Measurements from ENCODE around the gene RASA3. TPM values are rescaled to one million over a fixed set of nuclear protein-coding genes. Genes with fewer than 3 reads are reported as not detected.

The RASA3 gene
- polyA plus RNA-seq, 3 donors, result 9.0 to 32.6 (median 16.6) TPM

DNA sequence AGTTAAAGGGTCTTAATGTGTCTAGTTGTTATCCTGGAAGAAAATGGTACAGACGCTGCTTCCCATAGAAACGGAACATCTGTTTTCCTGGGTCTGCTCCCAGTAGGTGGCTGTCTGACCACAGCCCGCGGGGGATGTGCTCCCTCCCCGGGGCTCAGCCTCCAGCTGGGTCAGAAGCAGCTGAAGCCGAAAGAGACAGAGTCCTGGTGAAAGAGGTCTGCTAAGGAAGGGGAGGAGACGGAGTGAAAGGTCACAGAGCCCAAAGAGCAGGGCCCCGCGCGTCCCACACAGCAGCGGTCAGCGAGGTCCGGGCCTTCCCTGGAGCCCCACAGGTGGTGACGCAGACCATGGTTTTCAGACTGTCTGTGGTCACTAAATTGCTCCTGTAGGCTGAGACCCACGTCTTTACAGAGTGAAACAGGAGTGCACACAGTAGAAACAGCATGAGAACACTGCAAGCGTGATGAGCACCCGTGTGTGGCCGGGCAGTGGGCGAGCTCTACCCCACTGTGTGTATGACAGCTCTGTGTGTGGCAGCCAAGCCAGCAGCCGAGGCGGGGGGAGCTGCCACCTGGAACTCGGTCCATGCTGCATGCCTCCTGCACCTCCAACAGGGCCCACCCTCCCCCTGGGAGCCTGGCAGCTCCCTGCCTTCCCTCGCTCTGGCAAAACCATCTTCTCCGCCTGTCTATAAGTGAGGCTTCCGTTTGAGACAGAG is 106.5 kb downstream of the RASA3 start:
- Mint-ChIP-seq H3K4me3 (no peak overlapping the region), H3K27me3 (ENCODE audit: low read depth in 3 of 3) (no peaks in the 10 kb centered on the region), H3K9me3 (peaks cover 0 to 2% (median under 1%) of the 10 kb centered on the region in 7 donors), H3K4me1 (peaks cover 8% of the 10 kb centered on the region), H3K27ac (peak overlapping the region in 2 of 7 donors; percentile 37 to 50), H3K36me3 (peaks cover 59 to 84% of the 10 kb centered on the region in 2 donors)
- WGBS (ENCODE audit: insufficient coverage), result 88% methylated on average over 23 of the region's 25 CpGs
- no peak for DNase-seq
- no peak overlapping the region for H3K4me2 ChIP-seq (replicated peaks; ENCODE audit: extremely low read depth, low read length, poor library complexity, severe bottlenecking)
- no peaks in the 10 kb centered on the region for H3K27me3 ChIP-seq (ENCODE audit: control insufficient read depth in 2 of 2, insufficient read depth in 2 of 2, low read length in 2 of 2)
- H3K4me3 ChIP-seq (replicated peaks in 1 of 3; ENCODE audit: low read depth in 2 of 3, low read length in 3 of 3), result no peak overlapping the region
- TF ChIP-seq CTCF (IDR thresholded peaks at IDR 0.05), result no peak
- peaks cover 0 to 5% of the 10 kb centered on the region in 2 donors for H3K4me1 ChIP-seq (ENCODE audit: control insufficient read depth in 1 of 2, insufficient read depth in 2 of 2, low read length in 2 of 2)
- intact Hi-C loops (cut with micrococcal nuclease), result no loop called here
- H3K9ac ChIP-seq (ENCODE audit: insufficient read depth, low read length, poor library complexity, severe bottlenecking), result no peak overlapping the region
- no peak overlapping the region for H2AFZ ChIP-seq (ENCODE audit: insufficient read depth, low read depth, low read length, poor library complexity, severe bottlenecking)
- H3K79me2 ChIP-seq (ENCODE audit: insufficient read depth, low read length), result peaks cover 5% of the 10 kb centered on the region
- H3K27ac ChIP-seq (ENCODE audit: low read depth in 1 of 2, low read length in 2 of 2), result no peak overlapping the region
- H3K9me3 ChIP-seq (replicated peaks in 1 of 2; ENCODE audit: control insufficient read depth in 1 of 2, insufficient read depth in 1 of 2, low read length in 2 of 2), result no peaks in the 10 kb centered on the region
- H4K20me1 ChIP-seq (ENCODE audit: insufficient read depth, low read length), result peaks cover 67% of the 10 kb centered on the region
- peaks cover 66 to 92% of the 10 kb centered on the region in 2 donors for H3K36me3 ChIP-seq (replicated peaks in 1 of 2; ENCODE audit: control insufficient read depth in 1 of 2, insufficient read depth in 2 of 2, low read length in 2 of 2)

GRCh38 chr13:114025405-114025713 is 107.1 kb downstream of the RASA3 start:
- peaks cover 61% of the 10 kb centered on the region for H4K20me1 ChIP-seq (ENCODE audit: insufficient read depth, low read length)
- H3K27ac ChIP-seq (ENCODE audit: low read depth in 1 of 2, low read length in 2 of 2), result no peak overlapping the region
- Mint-ChIP-seq H3K9me3 (peaks cover 0 to 2% (median 0%) of the 10 kb centered on the region in 7 donors), H3K27ac (peak overlapping the region in 2 of 7 donors; percentile 6 to 69), H3K4me3 (no peak overlapping the region), H3K36me3 (peaks cover 59 to 84% of the 10 kb centered on the region in 2 donors), H3K27me3 (ENCODE audit: low read depth in 3 of 3) (no peaks in the 10 kb centered on the region), H3K4me1 (peaks cover 8% of the 10 kb centered on the region)
- H3K4me3 ChIP-seq (replicated peaks in 1 of 3; ENCODE audit: low read depth in 2 of 3, low read length in 3 of 3), result no peak overlapping the region
- H3K9me3 ChIP-seq (replicated peaks in 1 of 2; ENCODE audit: control insufficient read depth in 1 of 2, insufficient read depth in 1 of 2, low read length in 2 of 2), result no peaks in the 10 kb centered on the region
- TF ChIP-seq CTCF (IDR thresholded peaks at IDR 0.05), result no peak
- no peak overlapping the region for H3K9ac ChIP-seq (ENCODE audit: insufficient read depth, low read length, poor library complexity, severe bottlenecking)
- H3K4me1 ChIP-seq (ENCODE audit: control insufficient read depth in 1 of 2, insufficient read depth in 2 of 2, low read length in 2 of 2), result peaks cover 0 to 5% of the 10 kb centered on the region in 2 donors
- no peak overlapping the region for H3K4me2 ChIP-seq (replicated peaks; ENCODE audit: extremely low read depth, low read length, poor library complexity, severe bottlenecking)
- H2AFZ ChIP-seq (ENCODE audit: insufficient read depth, low read depth, low read length, poor library complexity, severe bottlenecking), result no peak overlapping the region
- H3K27me3 ChIP-seq (ENCODE audit: control insufficient read depth in 2 of 2, insufficient read depth in 2 of 2, low read length in 2 of 2), result no peaks in the 10 kb centered on the region
- peaks cover 71 to 92% of the 10 kb centered on the region in 2 donors for H3K36me3 ChIP-seq (replicated peaks in 1 of 2; ENCODE audit: control insufficient read depth in 1 of 2, insufficient read depth in 2 of 2, low read length in 2 of 2)
- peaks cover under 1% of the 10 kb centered on the region for H3K79me2 ChIP-seq (ENCODE audit: insufficient read depth, low read length)
- WGBS (ENCODE audit: insufficient coverage), result 80% methylated on average over 1 of the region's 4 CpGs
- intact Hi-C loops (cut with micrococcal nuclease), result no loop called here
- no peak for DNase-seq
